Left ventricle myocardium inferior (tissue), 1 donor: ENCODE data around the gene ACO2. TPM values are rescaled to one million over a fixed set of nuclear protein-coding genes. Genes with fewer than 3 reads are reported as not detected.
"Not testable (repeated sequence)": the region's sequence is repeated elsewhere in the genome, so short reads cannot be mapped to it uniquely, and the experiment has no call there.

Source experiments
- DNase-seq: peaks from one replicate; pipeline ENCODE4 v3.0.0-alpha.2; 2020
- H3K27ac ChIP-seq: fragments of 200-600 bp; replicated peaks from 2 replicates; pipeline ENCODE4 v1.8.0; 2021
- H3K27me3 ChIP-seq: fragments of 200-600 bp; 2 replicates; pipeline ENCODE4 v1.8.0; 2021; ENCODE audit warnings: low read depth
- H3K36me3 ChIP-seq: fragments of 200-600 bp; 2 replicates; pipeline ENCODE4 v1.8.0; 2021
- H3K4me1 ChIP-seq: fragments of 200-600 bp; 2 replicates; pipeline ENCODE4 v1.8.0; 2021
- H3K4me3 ChIP-seq: fragments of 200-600 bp; 2 replicates; pipeline ENCODE4 v1.8.0; 2021; ENCODE audit warnings: mild to moderate bottlenecking, moderate library complexity
- H3K9me3 ChIP-seq: fragments of 200-600 bp; replicated peaks from 2 replicates; pipeline ENCODE4 v1.8.0; 2021
- CTCF ChIP-seq: fragments of 200-600 bp; IDR thresholded peaks from 2 replicates; pipeline ENCODE4 v1.8.0; 2021; ENCODE audit warnings: antibody characterized with exemption, mild to moderate bottlenecking, borderline replicate concordance
- intact Hi-C: fragments of 100-400 bp; cut with micrococcal nuclease; formaldehyde crosslinking; loops from one replicate; pipeline ENCODE4 v1.11.0; 2022
- total RNA-seq: library from RNA; stranded (reverse); fragmentation: NEBNext Ultra II Directional; extraction: Animal tissue kit (Norgen Biotek cat#: 25700); gene quantifications from one replicate; pipeline ENCODE4 v1.2.1, GENCODE V29; 2021
- donor health status: DM: no; HTN: yes; CAD: no; lungs with severe emphysema.

Gene ACO2
- total RNA-seq, 1 donor from 2014 or later: 851 TPM

DNA sequence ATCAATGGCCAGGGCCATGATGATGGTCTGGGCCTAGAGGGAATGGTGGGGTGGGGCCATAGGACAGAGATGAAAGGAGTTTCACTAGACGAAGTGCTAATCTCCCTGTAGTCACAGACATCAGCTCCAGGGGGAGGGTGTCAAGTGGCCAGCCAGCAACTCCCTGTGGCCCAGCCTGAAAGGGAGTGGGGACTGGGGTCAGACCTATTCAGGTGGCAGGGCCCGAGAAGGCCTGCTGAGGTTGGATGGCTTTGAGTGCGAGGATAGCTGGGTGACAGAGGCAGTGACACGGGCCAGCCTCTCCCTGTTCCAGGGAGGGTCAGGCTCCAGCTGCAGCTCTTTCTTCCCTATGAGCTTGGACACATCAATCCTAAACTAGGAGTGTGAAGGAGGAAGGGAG, 33.4 kb upstream of the ACO2 start:
- no peak for DNase-seq
- peaks cover 68% of the 10 kb centered on the region for H3K36me3 ChIP-seq

DNA sequence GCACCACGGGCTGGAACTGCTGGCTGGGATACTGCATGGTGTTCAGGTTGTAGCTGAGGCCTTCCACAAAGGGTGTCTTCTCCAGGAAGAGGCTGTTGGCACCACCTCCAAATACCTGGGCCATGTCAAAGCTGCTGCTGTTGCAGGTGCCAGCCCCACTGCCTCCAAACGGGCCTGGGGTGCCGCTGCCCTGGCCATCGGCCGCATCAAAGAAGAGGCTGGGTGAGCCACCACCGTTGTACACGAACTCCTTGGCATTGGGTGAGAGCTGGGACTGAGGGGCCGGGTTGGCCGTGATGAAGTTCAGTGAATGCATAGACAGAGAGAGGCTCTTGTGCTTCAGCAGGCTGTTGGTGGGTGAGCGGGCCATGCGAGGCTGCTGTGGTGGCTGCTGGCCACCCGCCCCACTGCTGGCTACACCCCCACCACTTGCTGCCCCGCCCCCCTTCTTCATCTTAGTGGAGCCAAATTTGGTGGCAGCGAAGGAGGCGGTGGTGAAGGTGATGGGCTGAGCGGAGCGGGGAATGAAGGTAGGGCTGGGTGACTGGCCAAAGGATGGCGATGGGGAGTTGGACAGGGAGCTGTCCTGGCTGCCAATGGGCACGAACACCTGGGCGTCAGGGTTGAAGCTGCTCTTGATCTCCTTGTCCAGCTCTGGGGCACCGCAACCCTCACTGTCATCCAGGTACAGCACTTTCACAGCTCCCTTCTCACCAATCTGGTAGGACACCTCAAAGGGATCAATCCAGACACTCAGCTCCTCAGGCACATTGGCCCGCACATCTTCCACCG, 32.4 kb upstream of the ACO2 start:
- no peak for DNase-seq
- Histone ChIP-seq H3K27ac (peak overlapping the region; percentile 100), H3K27me3 (no peaks in the 10 kb centered on the region), H3K4me3 (peak overlapping the region; percentile 10), H3K9me3 (no peaks in the 10 kb centered on the region), H3K36me3 (peaks cover 67% of the 10 kb centered on the region), H3K4me1 (peaks cover 91% of the 10 kb centered on the region)
- TF ChIP-seq CTCF: no peak
- intact Hi-C loops: no loop called here

More for the DNA sequence above, 33.4 kb upstream of the ACO2 start:
- H3K27ac ChIP-seq: peak overlapping the region; percentile 100
- TF ChIP-seq CTCF: no peak
- H3K4me3 ChIP-seq: peak overlapping the region; percentile 10
- intact Hi-C loops: no loop called here
- peaks cover 81% of the 10 kb centered on the region for H3K4me1 ChIP-seq
- H3K27me3 ChIP-seq: no peaks in the 10 kb centered on the region
- no peaks in the 10 kb centered on the region for H3K9me3 ChIP-seq

DNA sequence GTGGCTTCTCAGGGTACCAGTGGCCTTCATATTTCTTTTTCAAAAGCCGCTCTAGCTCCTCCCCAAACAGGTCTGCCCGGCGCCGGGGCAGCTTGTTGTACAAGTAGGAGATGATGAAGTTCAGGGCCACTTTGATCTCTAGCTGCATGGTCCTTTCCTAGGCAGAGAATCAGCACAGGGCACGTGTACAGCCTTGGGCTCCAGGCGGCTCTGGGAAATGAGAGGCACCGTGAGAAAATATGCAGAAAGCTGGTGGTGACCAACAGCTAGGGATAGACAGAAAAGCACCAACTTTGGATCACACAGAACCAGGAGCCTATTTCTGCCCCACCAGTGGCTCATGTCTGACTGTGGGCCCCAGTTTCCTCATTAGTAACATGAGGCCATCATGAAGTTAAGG, 31.7 kb upstream of the ACO2 start:
- Histone ChIP-seq H3K27me3 (no peaks in the 10 kb centered on the region), H3K4me3 (peak overlapping the region; percentile 10), H3K9me3 (no peaks in the 10 kb centered on the region), H3K36me3 (peaks cover 62% of the 10 kb centered on the region), H3K27ac (peak overlapping the region; percentile 100), H3K4me1 (peaks cover 98% of the 10 kb centered on the region)
- intact Hi-C loops: no loop called here
- DNase-seq: no peak
- TF ChIP-seq CTCF: no peak

DNA sequence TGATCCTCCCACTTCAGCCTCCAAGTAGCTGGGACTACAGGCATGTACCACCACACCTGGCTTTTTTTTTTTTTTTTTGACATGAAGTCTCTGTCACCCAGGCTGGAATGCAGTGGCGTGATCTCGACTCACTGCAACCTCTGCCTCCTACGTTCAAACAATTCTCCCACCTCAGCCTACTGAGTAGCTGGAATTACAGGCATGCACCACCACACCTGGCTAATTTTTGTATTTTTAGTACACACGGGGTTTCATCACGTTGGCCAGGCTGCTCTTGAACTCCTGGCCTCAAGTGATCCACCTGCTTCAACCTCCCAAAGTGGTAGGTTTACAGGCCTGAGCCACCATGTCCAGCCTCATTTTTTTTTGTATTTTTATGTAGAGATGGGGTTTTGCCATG, 28.4 kb upstream of the ACO2 start:
- intact Hi-C loops, DNase-seq, H3K27me3 ChIP-seq, H3K4me3 ChIP-seq, H3K9me3 ChIP-seq: not testable (repeated sequence)
- Histone ChIP-seq H3K27ac (peak overlapping the region; percentile 100), H3K36me3 (peaks cover 68% of the 10 kb centered on the region), H3K4me1 (peaks cover 100% of the 10 kb centered on the region)

GRCh38 chr22:41442240-41442792, 26.6 kb upstream of the ACO2 start:
- no peak for TF ChIP-seq CTCF
- DNase-seq: no peak
- peaks cover 50% of the 10 kb centered on the region for H3K36me3 ChIP-seq
- peak overlapping the region; percentile 100 for H3K4me3 ChIP-seq
- no peaks in the 10 kb centered on the region for H3K9me3 ChIP-seq
- peak overlapping the region; percentile 100 for H3K27ac ChIP-seq
- H3K4me1 ChIP-seq: peaks cover 98% of the 10 kb centered on the region
- intact Hi-C loops: no loop called here
- no peaks in the 10 kb centered on the region for H3K27me3 ChIP-seq
